Stimulated activated CD8-positive, alpha-beta memory T cell treated with anti-CD3 and anti-CD28 coated beads, Interleukin-4, amount 100 ng/mL, for 1 hour (primary cell): Measurements from ENCODE around the gene GOLGA8S.
"Not testable (repeated sequence)": the region's sequence is repeated elsewhere in the genome, so short reads cannot be mapped to it uniquely, and the experiment has no call there.

ENCODE experiments used
- DNase-seq, 2 donors: peaks; one replicate each; pipeline ENCODE4 v3.0.0-alpha.2; 2020; ENCODE audit warnings: low read depth in 2 of 2, low spot score in 1 of 2

The GOLGA8S gene

DNA sequence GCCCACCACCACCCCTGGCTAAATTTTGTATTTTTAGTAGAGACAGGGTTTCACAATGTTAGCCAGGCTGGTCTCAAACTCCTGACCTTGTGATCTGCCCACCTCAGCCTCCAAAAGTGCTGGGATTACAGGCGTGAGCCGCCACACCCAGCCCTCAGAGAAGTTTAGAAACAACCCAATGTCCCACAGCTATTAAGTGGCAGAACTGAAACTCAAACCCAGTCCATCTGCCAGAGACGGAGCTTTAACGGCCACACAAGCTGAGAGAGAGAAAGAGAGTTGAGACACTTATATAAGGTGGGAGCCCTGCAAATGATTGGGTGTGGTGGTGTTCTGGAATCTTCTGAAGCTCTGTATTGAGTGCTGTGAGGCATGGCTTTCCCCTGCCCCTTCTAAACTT lies 43.8 kb downstream of the GOLGA8S start:
- not testable (repeated sequence) for DNase-seq

DNA sequence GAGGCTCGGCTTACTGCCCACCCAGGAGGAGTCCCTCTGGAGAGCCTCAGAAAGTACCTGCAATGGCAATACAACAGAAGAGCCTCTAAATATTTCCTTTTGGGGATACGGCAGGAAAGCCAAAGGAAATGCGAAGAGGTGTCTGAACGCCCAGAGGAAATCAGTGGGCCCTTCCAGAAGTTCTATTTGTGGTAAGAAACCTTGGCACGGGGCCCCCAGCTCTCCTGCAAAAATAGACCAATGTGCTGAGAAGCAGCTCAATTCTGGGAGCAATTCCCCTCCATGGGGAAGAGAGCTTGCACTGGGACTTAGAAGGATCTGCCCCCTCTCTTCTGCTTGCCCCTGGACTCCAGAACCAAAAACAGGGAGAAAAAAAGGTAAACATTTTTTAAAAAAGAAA lies 44.7 kb downstream of the GOLGA8S start:
- not testable (repeated sequence) for DNase-seq

DNA sequence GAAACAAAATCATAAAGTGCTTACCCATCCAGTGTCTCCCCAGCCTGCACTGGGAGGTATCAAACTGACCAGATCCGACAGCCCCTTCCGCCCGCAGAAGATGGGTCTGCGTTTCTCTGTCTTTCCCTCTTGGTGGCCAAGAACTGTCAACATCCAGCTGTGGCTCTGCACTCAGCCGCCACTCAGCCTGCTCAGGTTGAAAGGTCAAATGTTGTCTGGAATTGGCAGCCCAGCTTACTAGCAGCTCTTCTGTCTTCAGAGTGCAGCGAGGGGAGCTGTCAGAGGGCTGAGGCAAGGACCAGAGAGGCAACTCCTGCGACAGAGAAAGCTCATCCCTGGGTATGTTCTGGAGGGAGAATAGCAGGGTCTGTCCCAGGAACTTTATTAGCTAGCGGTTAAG lies 47.1 kb downstream of the GOLGA8S start:
- DNase-seq, result no peak

DNA sequence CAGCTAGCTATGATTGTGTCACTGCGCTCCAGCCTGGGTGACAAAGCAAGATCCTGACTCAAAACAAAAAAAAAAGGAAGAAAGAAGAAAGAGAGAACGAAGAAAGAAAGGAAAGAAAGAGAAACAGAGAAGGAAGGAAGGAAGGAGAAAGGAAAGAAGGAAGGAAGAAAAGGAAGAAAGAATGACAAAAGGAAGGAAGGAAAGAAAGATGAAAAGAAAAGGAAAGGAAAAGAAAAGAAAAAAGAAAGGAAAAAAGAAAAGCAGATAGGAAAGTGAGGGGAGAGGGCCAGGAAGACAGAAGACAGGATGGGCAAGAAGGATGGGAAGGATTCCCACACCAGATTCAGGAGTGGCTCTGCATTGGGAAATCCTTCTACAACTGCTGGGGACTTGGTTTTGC lies 47.6 kb downstream of the GOLGA8S start:
- no peak for DNase-seq

DNA sequence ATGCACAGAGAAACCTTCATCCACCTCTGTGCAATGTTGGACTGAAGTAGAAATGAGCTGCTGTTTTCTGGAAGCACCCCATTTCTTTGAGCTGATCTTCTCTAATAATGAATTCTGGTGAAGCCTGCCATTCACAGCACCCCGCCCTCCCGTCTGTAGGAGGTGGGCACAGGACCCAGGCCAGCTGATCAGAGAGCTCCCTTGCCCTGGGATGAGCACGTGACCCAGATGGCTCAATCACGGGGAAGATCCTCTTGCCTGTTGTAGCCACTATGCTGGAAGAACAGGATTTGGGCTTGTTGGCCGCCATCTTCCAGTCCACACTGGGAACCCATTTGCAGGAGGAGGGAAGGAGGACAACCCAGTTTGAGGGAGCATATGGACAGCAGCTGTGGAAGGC lies 48.0 kb downstream of the GOLGA8S start:
- DNase-seq, result no peak

DNA sequence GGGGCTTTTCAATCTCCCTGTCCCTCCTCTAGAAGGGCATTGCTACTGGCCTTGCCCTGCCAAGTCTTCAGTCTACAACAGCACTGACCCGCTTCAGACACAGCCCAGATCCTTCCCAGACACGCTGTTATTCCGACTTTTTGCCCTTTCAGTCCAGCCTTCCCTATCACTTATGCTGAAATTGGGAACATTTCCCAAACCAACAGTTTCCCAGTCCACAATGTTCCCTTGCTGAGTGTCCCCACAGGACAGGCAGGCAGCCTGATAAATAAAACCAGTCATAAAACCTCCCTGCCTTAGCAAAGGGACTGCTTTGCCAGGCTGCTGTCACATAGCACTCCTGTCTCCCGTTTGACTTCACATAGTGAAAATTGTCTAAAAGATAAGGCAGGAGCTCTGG lies 49.0 kb downstream of the GOLGA8S start:
- no peak for DNase-seq

DNA sequence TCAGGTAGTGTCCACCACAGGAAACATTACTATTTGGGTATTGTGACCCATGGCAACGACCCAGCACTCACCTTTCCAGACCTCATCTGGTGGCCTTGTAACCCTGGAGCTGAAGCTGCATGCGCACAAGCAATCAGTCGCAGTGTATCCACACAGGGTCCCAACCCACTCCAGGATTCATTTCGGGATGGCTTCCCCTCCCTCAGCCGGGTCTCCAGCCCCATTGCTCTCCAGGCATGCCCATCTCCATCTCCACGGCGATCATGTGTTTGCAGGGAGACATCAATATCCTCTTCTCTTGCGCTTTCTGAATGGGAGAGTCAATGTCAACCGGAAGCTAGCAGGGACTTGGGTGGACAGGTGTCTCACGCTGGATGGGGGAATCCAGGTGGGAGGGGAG lies 57.3 kb downstream of the GOLGA8S start:
- no peak for DNase-seq

DNA sequence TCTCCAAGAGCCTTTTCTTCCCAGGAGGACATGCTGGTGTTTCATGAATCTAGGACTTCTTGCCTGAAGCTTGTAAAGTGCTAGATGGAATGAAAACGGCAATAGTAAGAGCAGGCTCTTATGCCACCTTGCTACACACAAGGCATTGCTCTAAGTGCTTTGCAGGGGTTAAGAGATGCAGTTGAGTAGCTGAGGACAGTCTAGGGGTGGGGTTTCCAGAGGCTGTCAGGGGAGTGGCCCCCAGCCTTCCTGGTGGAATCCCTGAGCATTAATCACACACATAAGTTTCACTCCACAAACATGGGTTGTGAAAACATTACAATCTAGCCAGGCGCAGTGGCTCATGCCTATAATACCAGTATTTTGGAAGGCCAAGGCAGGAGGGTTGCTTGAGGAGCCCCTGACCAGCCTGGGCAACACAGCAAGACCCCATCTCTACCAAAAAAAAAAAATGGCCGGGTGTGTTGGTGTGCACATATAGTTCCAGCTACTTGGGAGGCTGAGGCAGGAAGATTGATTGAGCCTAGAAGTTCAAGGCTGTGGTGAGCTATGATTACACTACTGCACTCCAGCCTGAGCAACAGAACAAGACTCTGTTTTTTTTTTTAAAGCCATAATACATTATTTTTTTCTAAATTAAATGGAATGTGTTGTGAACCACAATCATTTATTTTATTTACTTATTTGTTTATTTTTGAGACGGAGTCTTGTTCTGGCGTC lies 58.5 kb downstream of the GOLGA8S start:
- not testable (repeated sequence) for DNase-seq
